Sigmoid colon (tissue), 4 donors: ENCODE data around the gene SEC14L1.

ENCODE experiments used
- EP300 ChIP-seq, 4 donors: sonication (generic); formaldehyde crosslinking; IDR thresholded peaks; one replicate each; pipeline ENCODE4 v1.6.1; 2017; ENCODE audit warnings: antibody characterized with exemption in 4 of 4
- POLR2A ChIP-seq, 2 donors: fragments of 450-650 bp; IDR thresholded peaks; one replicate each; pipeline ENCODE4 v1.6.1; 2016; ENCODE audit warnings: antibody characterized with exemption in 2 of 2, mild to moderate bottlenecking in 2 of 2, moderate library complexity in 2 of 2
- TF ChIP-seq, protein P1 (sequence below), 4 experiments: fragments of 450-650 bp in 3 of 4; fragments of 200-600 bp in 1 of 4; IDR thresholded peaks; one replicate each; pipeline ENCODE4 v1.5.1; 2016 to 2019; ENCODE audit warnings: antibody characterized with exemption in 4 of 4, mild to moderate bottlenecking in 3 of 4, moderate library complexity in 2 of 4

DNA sequence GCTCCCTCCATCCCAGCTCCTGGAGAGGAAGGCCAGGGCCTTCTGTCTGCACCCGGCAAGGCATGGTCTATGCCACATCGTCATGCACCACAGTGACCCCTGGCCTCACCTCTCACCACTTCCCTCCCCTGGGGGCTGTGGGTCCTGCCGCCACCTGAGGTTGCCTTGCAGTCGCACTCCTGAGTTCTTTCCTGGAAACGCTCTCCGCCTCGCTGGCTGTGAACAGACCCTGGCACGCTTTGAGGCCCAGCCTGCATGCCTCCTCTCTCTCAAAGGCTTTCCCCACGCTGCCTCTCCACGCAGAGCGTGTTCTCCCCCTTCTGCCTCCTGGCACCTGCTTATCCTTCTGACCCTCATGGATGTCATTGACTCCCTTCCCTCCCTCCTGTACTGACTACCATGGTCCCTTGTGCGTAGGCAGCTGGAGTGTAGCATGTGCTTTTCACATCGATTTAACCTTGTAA, 45.4 kb downstream of the SEC14L1 start:
- no peak for TF ChIP-seq POLR2A (IDR thresholded peaks at IDR 0.05)
- TF ChIP-seq, protein P1, sequence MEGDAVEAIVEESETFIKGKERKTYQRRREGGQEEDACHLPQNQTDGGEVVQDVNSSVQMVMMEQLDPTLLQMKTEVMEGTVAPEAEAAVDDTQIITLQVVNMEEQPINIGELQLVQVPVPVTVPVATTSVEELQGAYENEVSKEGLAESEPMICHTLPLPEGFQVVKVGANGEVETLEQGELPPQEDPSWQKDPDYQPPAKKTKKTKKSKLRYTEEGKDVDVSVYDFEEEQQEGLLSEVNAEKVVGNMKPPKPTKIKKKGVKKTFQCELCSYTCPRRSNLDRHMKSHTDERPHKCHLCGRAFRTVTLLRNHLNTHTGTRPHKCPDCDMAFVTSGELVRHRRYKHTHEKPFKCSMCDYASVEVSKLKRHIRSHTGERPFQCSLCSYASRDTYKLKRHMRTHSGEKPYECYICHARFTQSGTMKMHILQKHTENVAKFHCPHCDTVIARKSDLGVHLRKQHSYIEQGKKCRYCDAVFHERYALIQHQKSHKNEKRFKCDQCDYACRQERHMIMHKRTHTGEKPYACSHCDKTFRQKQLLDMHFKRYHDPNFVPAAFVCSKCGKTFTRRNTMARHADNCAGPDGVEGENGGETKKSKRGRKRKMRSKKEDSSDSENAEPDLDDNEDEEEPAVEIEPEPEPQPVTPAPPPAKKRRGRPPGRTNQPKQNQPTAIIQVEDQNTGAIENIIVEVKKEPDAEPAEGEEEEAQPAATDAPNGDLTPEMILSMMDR (IDR thresholded peaks at IDR 0.05): no peak
- TF ChIP-seq EP300 (IDR thresholded peaks at IDR 0.05): no peak
